Effector memory CD4-positive, alpha-beta T cell (primary cell): ENCODE data around the gene PLCXD1.
"Not testable (repeated sequence)": the region's sequence is repeated elsewhere in the genome, so short reads cannot be mapped to it uniquely, and the experiment has no call there.

Experiments
- DNase-seq, 3 donors: peaks; one replicate each; pipeline ENCODE4 v3.0.0-alpha.2; 2020
- H3K27ac ChIP-seq: 2 replicates; pipeline ENCODE4 v1.7.0; 2013; ENCODE audit warnings: mild to moderate bottlenecking, low read length, moderate library complexity; ENCODE audit not compliant: insufficient read depth, poor library complexity, severe bottlenecking
- H3K27me3 ChIP-seq: replicated peaks from 2 replicates; pipeline ENCODE4 v1.7.0; 2013; ENCODE audit warnings: mild to moderate bottlenecking, low read length; ENCODE audit not compliant: insufficient read depth, control insufficient read depth, poor library complexity, severe bottlenecking
- H3K36me3 ChIP-seq: 2 replicates; pipeline ENCODE4 v1.7.0; 2013; ENCODE audit warnings: mild to moderate bottlenecking, low read length, moderate library complexity; ENCODE audit not compliant: control insufficient read depth, insufficient read depth
- H3K4me1 ChIP-seq: 2 replicates; pipeline ENCODE4 v1.7.0; 2013; ENCODE audit warnings: low read length, mild to moderate bottlenecking; ENCODE audit not compliant: control insufficient read depth, insufficient read depth, poor library complexity, severe bottlenecking
- H3K4me3 ChIP-seq: 2 replicates; pipeline ENCODE4 v1.7.0; 2013; ENCODE audit warnings: low read length, low read depth, mild to moderate bottlenecking; ENCODE audit not compliant: insufficient read depth, poor library complexity, severe bottlenecking
- H3K9me3 ChIP-seq: 2 replicates; pipeline ENCODE4 v1.7.0; 2013; ENCODE audit warnings: mild to moderate bottlenecking, low read length, moderate library complexity; ENCODE audit not compliant: control insufficient read depth

PLCXD1 gene

GRCh38 chrX:351324-351641, 70.1 kb downstream of the PLCXD1 start:
- DNase-seq, H3K27me3 ChIP-seq, H3K36me3 ChIP-seq, H3K9me3 ChIP-seq, H3K4me1 ChIP-seq, H3K4me3 ChIP-seq, H3K27ac ChIP-seq: not testable (repeated sequence)

DNA sequence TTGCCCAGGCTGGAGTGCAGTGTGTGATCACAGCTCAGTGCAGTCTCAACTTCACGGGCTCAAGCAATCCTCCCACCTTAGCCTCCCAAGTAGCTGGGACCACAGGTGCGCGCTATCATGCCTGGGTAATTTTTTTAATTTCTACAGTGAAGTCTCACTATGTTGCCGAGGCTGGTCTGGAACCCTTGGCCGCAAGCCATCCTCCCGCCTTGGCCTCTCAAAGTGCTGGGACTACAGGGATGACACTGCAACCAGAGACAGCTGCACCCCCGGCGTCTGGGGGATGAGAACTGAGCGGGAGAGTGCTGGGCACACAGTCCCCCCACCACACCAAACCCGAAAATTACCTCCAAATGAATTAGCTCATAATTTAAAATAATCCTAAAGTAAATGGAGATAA, 70.6 kb downstream of the PLCXD1 start:
- no peak overlapping the region for H3K27ac ChIP-seq
- no peak for DNase-seq
- no peak overlapping the region for H3K4me3 ChIP-seq
- H3K9me3 ChIP-seq: no peaks in the 10 kb centered on the region
- no peaks in the 10 kb centered on the region for H3K27me3 ChIP-seq
- H3K4me1 ChIP-seq: no peaks in the 10 kb centered on the region
- no peaks in the 10 kb centered on the region for H3K36me3 ChIP-seq

DNA sequence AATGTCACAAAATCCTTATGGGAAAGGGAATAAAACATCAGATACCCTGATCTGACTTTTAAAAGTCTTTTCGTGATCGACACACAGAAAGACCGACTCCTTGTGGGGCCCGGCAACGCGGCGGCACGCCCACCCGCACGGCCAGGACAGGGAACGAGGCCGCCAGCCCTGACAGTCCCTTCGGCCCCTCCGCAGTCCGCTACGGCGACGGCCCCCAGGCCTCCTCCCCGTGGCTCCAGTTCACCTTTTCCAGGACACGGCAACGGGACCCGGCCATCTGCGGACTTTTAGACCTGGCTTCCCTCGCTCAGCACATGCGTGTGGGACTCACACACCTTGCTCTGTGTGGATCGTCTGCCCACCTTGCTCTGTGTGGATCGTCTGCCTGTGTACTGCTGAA, 71.0 kb downstream of the PLCXD1 start:
- Histone ChIP-seq H3K27ac (no peak overlapping the region), H3K36me3 (no peaks in the 10 kb centered on the region), H3K9me3 (no peaks in the 10 kb centered on the region), H3K4me3 (no peak overlapping the region), H3K4me1 (no peaks in the 10 kb centered on the region), H3K27me3 (no peaks in the 10 kb centered on the region)
- DNase-seq: no peak

DNA sequence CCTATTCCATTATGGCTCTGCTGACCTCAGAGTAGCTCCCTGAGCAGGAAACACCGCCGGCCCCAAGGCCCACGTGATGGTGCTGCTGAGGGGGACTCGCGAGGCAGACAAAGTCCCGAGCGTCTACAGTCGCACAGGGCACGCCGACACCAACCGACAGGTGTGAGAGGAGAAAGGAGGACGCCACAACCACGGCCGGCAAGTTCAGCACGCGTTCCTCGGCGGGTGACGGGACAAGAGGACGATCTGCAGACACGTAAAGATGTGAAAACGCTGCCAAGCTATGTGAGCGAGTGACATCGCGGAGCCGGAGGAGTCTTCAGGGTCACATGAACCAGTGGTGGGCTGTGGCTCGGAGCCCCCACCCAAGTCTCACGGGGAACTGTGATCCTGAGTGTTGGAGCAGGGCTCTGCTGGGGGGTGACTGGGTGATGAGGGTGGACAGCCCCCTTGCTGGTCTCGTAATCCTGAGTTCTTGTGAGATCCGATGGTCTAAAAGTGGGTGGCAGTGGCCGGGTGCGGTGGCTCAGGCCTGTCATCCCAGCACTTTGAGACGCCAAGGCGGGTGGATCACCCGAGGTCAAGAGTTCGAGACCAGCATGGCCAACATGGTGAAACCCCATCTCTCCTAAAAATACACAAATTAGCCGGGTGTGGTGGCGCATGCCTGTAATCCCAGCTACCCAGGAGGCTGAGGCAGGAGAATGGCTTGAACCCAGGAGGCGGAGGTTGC, 71.6 kb downstream of the PLCXD1 start:
- no peaks in the 10 kb centered on the region for H3K27me3 ChIP-seq
- DNase-seq: no peak
- no peaks in the 10 kb centered on the region for H3K36me3 ChIP-seq

More for the DNA sequence above, 71.6 kb downstream of the PLCXD1 start:
- Histone ChIP-seq H3K27ac (no peak overlapping the region), H3K9me3 (no peaks in the 10 kb centered on the region), H3K4me3 (no peak overlapping the region), H3K4me1 (no peaks in the 10 kb centered on the region)
